Effector memory CD4-positive, alpha-beta T cell (primary cell): ENCODE measurements around the gene FAM120B.

Source experiments
- DNase-seq, 3 donors: peaks; one replicate each; pipeline ENCODE4 v3.0.0-alpha.2; 2020
- H3K27ac ChIP-seq: 2 replicates; pipeline ENCODE4 v1.7.0; 2013; ENCODE audit warnings: mild to moderate bottlenecking, low read length, moderate library complexity; ENCODE audit not compliant: insufficient read depth, poor library complexity, severe bottlenecking
- H3K27me3 ChIP-seq: replicated peaks from 2 replicates; pipeline ENCODE4 v1.7.0; 2013; ENCODE audit warnings: mild to moderate bottlenecking, low read length; ENCODE audit not compliant: insufficient read depth, control insufficient read depth, poor library complexity, severe bottlenecking
- H3K36me3 ChIP-seq: 2 replicates; pipeline ENCODE4 v1.7.0; 2013; ENCODE audit warnings: mild to moderate bottlenecking, low read length, moderate library complexity; ENCODE audit not compliant: control insufficient read depth, insufficient read depth
- H3K4me1 ChIP-seq: 2 replicates; pipeline ENCODE4 v1.7.0; 2013; ENCODE audit warnings: low read length, mild to moderate bottlenecking; ENCODE audit not compliant: control insufficient read depth, insufficient read depth, poor library complexity, severe bottlenecking
- H3K4me3 ChIP-seq: 2 replicates; pipeline ENCODE4 v1.7.0; 2013; ENCODE audit warnings: low read length, low read depth, mild to moderate bottlenecking; ENCODE audit not compliant: insufficient read depth, poor library complexity, severe bottlenecking
- H3K9me3 ChIP-seq: 2 replicates; pipeline ENCODE4 v1.7.0; 2013; ENCODE audit warnings: mild to moderate bottlenecking, low read length, moderate library complexity; ENCODE audit not compliant: control insufficient read depth

FAM120B gene

GRCh38 chr6:170293341-170294231, 13.0 kb upstream of the FAM120B start:
- no peak overlapping the region for H3K27ac ChIP-seq
- peaks cover 59% of the 10 kb centered on the region for H3K4me1 ChIP-seq
- H3K9me3 ChIP-seq = no peaks in the 10 kb centered on the region
- H3K36me3 ChIP-seq = no peaks in the 10 kb centered on the region
- H3K27me3 ChIP-seq = peaks cover 44% of the 10 kb centered on the region
- no peak for DNase-seq
- H3K4me3 ChIP-seq = no peak overlapping the region

GRCh38 chr6:170294298-170294730, 12.2 kb upstream of the FAM120B start:
- H3K4me1 ChIP-seq = peaks cover 52% of the 10 kb centered on the region
- no peak for DNase-seq
- H3K4me3 ChIP-seq = no peak overlapping the region
- H3K36me3 ChIP-seq = no peaks in the 10 kb centered on the region
- no peaks in the 10 kb centered on the region for H3K9me3 ChIP-seq
- no peak overlapping the region for H3K27ac ChIP-seq
- peaks cover 44% of the 10 kb centered on the region for H3K27me3 ChIP-seq

GRCh38 chr6:170294813-170295509, 11.6 kb upstream of the FAM120B start:
- Histone ChIP-seq H3K36me3 (no peaks in the 10 kb centered on the region), H3K4me1 (peaks cover 45% of the 10 kb centered on the region), H3K4me3 (peak overlapping the region; percentile 62), H3K27me3 (peaks cover 42% of the 10 kb centered on the region), H3K27ac (no peak overlapping the region), H3K9me3 (no peaks in the 10 kb centered on the region)
- DNase-seq = no peak

GRCh38 chr6:170295510-170296422, 10.8 kb upstream of the FAM120B start:
- Histone ChIP-seq H3K9me3 (no peaks in the 10 kb centered on the region), H3K27ac (no peak overlapping the region), H3K27me3 (peaks cover 42% of the 10 kb centered on the region), H3K4me3 (peak overlapping the region; percentile 62), H3K36me3 (no peaks in the 10 kb centered on the region), H3K4me1 (peaks cover 44% of the 10 kb centered on the region)
- no peak for DNase-seq

- Histone ChIP-seq H3K27me3 (peaks cover 42% of the 10 kb centered on the region), H3K36me3 (no peaks in the 10 kb centered on the region), H3K27ac (no peak overlapping the region), H3K4me3 (peak overlapping the region; percentile 35), H3K9me3 (no peaks in the 10 kb centered on the region), H3K4me1 (peaks cover 42% of the 10 kb centered on the region)
- no peak for DNase-seq
Observed at GRCh38 chr6:170296423-170296745, 10.2 kb upstream of the FAM120B start.

GRCh38 chr6:170296746-170297575, 9.6 kb upstream of the FAM120B start:
- H3K27me3 ChIP-seq = peaks cover 39% of the 10 kb centered on the region
- H3K4me1 ChIP-seq = peaks cover 36% of the 10 kb centered on the region
- peak overlapping the region; percentile 35 for H3K4me3 ChIP-seq

GRCh38 chr6:170297576-170298330, 8.8 kb upstream of the FAM120B start:
- peaks cover 35% of the 10 kb centered on the region for H3K27me3 ChIP-seq
- no peaks in the 10 kb centered on the region for H3K9me3 ChIP-seq
- H3K36me3 ChIP-seq = no peaks in the 10 kb centered on the region
- DNase-seq = no peak
- no peak overlapping the region for H3K27ac ChIP-seq
- no peak overlapping the region for H3K4me3 ChIP-seq
- H3K4me1 ChIP-seq = peaks cover 28% of the 10 kb centered on the region

More at GRCh38 chr6:170296746-170297575, 9.6 kb upstream of the FAM120B start:
- no peak for DNase-seq
- H3K36me3 ChIP-seq = no peaks in the 10 kb centered on the region
- no peaks in the 10 kb centered on the region for H3K9me3 ChIP-seq
- no peak overlapping the region for H3K27ac ChIP-seq

GRCh38 chr6:170298688-170299087, 7.9 kb upstream of the FAM120B start:
- Histone ChIP-seq H3K9me3 (no peaks in the 10 kb centered on the region), H3K4me1 (peaks cover 24% of the 10 kb centered on the region), H3K4me3 (no peak overlapping the region), H3K27me3 (peaks cover 35% of the 10 kb centered on the region), H3K27ac (no peak overlapping the region), H3K36me3 (no peaks in the 10 kb centered on the region)
- no peak for DNase-seq
